Activated naive CD4-positive, alpha-beta T cell treated with anti-CD3 and anti-CD28 coated beads, Interleukin-2, amount 10 ng/mL, durations not matched to agents 7 days and 5 days (primary cell): ENCODE measurements around the gene SH3RF3.

Source experiments
- CTCF ChIA-PET: fragments of 350-600 bp; sonication (Branson Sonifier 250); formaldehyde crosslinking; loops from one replicate; lab custom pipeline; 2021; ENCODE audit warnings: antibody characterized with exemption; lab: Charles Lee
- DNase-seq: peaks from one replicate; pipeline ENCODE4 v3.0.0-alpha.2; 2020
- H3K27ac Mint-ChIP-seq: one replicate; pipeline ENCODE4 v1.8.0; 2021; ENCODE audit warnings: mild to moderate bottlenecking, moderate library complexity, mixed read lengths
- H3K27me3 Mint-ChIP-seq: one replicate; pipeline ENCODE4 v1.8.0; 2021; ENCODE audit warnings: mild to moderate bottlenecking, mixed read lengths
- H3K36me3 Mint-ChIP-seq: one replicate; pipeline ENCODE4 v1.8.0; 2021; ENCODE audit warnings: mixed read lengths
- H3K4me1 Mint-ChIP-seq: one replicate; pipeline ENCODE4 v1.8.0; 2021; ENCODE audit warnings: mixed read lengths
- H3K4me3 Mint-ChIP-seq: one replicate; pipeline ENCODE4 v1.8.0; 2021; ENCODE audit warnings: mild to moderate bottlenecking, moderate library complexity, mixed read lengths
- H3K9me3 Mint-ChIP-seq: one replicate; pipeline ENCODE4 v1.8.0; 2021; ENCODE audit warnings: mixed read lengths

The SH3RF3 gene

DNA sequence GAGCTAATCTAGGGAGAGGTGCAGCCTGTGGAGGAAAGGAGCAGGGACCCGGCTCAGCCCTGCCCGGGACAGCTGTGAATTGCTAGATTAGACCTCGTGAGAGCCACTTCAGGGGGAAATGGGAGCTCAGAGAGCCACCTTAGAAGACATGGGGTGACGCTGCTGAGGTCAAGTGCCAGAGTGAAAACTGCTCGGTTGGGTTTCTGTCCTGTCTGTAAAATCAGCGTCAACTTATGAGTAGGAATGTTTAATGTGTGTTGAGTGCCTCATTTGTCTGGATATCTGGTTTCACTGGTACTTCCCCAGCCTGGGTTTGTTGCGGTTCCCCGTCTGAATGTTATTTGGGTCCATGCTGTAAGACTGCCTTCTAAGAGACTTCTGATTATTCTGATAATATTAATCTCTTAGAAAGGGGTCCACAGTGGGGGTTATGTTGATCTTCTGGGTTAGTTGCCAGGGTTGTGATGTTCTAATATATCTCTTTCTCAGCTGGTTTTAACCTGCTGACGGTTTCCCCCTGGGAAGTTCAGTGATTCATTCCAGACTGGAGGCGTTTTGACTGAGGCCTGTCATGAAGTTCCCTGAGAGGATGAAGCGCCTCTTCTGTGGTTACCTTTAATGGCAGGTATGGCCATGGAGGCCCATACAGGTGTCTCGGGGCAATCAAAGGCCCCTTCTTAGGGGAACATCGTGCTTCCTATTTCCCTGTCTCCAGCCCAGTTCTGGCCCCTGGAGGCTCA, 175.9 kb downstream of the SH3RF3 start:
- no peak overlapping the region for H3K27ac Mint-ChIP-seq

DNA sequence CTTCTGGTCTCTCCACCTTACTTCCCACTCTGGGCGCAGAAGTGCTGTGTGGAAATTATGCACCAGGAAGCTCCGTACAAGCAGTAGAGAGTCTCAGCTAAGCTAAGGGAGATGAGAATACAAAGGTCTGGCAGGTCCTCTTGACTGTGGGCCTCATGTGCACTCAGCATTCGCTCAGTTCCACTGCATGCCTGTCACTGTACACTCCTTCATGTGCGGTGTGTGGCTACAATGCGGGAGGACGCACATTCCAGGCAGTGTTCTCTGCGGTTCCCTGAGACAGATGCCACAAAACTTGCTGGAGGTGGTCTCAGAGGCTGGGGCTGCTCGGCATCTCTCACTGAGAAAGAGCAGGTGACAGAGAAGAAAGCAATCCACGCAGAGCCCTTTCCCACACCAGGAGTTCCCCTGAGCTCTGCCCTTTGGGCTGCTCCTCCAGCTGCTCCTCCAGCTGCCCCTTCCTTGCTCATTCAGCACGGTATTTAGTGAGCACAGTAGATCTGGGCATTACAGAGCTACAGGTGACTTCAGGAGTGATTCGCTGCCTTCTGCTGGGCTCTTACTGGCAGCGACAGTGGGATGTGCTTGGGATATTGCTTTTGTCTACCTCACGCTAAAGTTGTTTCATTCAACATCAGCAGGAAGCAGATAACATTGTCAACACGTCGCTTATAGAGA, 176.6 kb downstream of the SH3RF3 start:
- CTCF ChIA-PET: no interaction called here
- no peak overlapping the region for H3K4me3 Mint-ChIP-seq
- peaks cover 14% of the 10 kb centered on the region for H3K27me3 Mint-ChIP-seq
- DNase-seq: no peak
- H3K4me1 Mint-ChIP-seq: no peaks in the 10 kb centered on the region
- H3K27ac Mint-ChIP-seq: no peak overlapping the region
- no peaks in the 10 kb centered on the region for H3K9me3 Mint-ChIP-seq
- no peaks in the 10 kb centered on the region for H3K36me3 Mint-ChIP-seq

More for the DNA sequence above, 175.9 kb downstream of the SH3RF3 start:
- DNase-seq: no peak
- Mint-ChIP-seq H3K4me3 (no peak overlapping the region), H3K4me1 (no peaks in the 10 kb centered on the region), H3K27me3 (peaks cover 14% of the 10 kb centered on the region), H3K9me3 (no peaks in the 10 kb centered on the region), H3K36me3 (no peaks in the 10 kb centered on the region)
- CTCF ChIA-PET: interaction anchor here (1.1 kb wide), 1 partner anchor 205 kb away, joined by 3 read pairs; no protein-coding TSS in a partner anchor

DNA sequence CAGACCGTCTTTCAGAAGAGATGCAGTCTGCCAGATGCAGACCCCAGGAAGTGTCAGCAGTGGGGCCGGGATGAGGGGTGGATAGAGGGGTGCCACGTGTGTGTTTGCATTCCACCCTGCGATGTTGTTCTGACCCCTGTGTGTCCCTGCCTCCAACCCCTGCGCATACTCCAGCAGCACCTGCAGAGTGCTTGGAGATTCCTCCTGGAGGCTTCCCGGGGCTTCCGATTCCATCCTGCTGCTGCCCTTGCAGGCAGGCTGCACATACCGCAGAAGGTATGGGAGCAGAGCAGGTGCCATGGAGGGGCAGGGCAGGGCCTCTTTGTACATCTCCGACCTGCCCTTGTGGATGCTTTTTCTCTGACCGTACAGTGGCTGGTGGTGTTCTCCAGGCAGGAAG, 177.2 kb downstream of the SH3RF3 start:
- H3K27me3 Mint-ChIP-seq: peaks cover 14% of the 10 kb centered on the region
- H3K36me3 Mint-ChIP-seq: no peaks in the 10 kb centered on the region
- H3K9me3 Mint-ChIP-seq: no peaks in the 10 kb centered on the region
- no peaks in the 10 kb centered on the region for H3K4me1 Mint-ChIP-seq
- H3K27ac Mint-ChIP-seq: no peak overlapping the region
- H3K4me3 Mint-ChIP-seq: no peak overlapping the region
- DNase-seq: no peak
- CTCF ChIA-PET: no interaction called here

DNA sequence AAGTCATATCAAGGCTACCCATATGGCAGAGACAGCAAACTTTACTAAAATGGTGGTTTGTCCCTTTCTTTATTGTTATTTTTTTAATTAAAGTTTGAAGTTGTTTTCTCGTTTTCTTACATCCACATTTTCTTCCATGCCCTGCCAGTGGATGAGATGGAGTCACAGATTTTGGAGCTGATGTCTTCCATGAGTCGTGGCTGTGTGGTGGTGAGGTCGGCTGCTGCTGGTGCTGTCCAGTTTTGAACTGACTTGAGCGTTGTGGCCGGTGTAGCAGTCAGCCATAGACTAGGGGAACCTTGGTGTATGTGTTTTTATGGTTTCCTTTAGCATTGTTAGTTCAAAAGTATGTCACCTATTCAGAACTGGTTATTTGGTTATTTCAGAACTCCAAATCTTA, 182.8 kb downstream of the SH3RF3 start:
- H3K4me3 Mint-ChIP-seq: no peak overlapping the region
- H3K27me3 Mint-ChIP-seq: peaks cover 28% of the 10 kb centered on the region
- CTCF ChIA-PET: interaction anchor here (1.2 kb wide), 1 partner anchor 198 kb away, joined by 3 read pairs; no protein-coding TSS in a partner anchor
- H3K4me1 Mint-ChIP-seq: peaks cover 6% of the 10 kb centered on the region
- H3K9me3 Mint-ChIP-seq: no peaks in the 10 kb centered on the region
- no peak overlapping the region for H3K27ac Mint-ChIP-seq
- no peaks in the 10 kb centered on the region for H3K36me3 Mint-ChIP-seq
- DNase-seq: no peak

DNA sequence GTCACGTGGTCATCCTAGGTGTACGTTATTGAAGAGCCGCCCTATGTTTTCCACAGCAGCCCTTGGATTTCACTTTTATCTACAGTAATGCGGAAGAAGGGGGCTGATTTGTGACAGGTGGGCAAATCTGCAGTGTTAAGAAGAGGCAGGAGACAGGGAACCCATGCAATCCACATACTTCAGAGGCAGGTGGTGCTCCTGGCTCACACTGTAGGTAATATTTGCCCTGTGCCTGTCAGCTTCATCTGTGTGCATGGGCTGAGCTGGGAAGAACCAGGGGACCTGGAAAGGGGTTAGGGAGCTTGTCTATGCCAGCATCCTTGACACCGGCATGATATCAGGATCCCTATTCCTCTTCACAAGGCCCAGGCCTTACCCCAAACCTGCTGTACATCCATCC, 183.9 kb downstream of the SH3RF3 start:
- Mint-ChIP-seq H3K27me3 (peaks cover 32% of the 10 kb centered on the region), H3K27ac (no peak overlapping the region), H3K4me1 (peaks cover 7% of the 10 kb centered on the region), H3K9me3 (no peaks in the 10 kb centered on the region), H3K4me3 (no peak overlapping the region), H3K36me3 (no peaks in the 10 kb centered on the region)
- CTCF ChIA-PET: interaction anchor here (1.2 kb wide), 1 partner anchor 197 kb away, joined by 3 read pairs; no protein-coding TSS in a partner anchor
- no peak for DNase-seq

DNA sequence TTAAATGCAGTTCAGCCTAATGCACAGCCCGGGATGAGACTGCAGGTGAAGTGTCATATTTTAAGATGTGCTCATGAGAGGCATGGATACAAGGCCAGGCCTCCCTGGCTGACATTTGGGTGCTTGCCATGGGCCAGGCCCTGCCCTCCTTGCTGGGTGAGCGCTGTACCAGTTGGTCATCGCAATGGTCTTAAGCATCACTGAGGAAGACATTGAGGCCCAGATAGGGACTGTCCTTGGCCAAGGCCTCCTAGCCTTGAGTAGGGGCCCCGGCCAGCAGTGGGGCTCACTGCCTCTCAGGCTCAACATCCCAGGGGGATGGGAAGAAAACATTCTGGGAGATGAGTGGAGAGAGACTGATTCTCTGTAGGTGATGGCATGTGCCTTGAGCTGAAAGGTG, 184.3 kb downstream of the SH3RF3 start:
- H3K27ac Mint-ChIP-seq: no peak overlapping the region
- H3K27me3 Mint-ChIP-seq: peaks cover 36% of the 10 kb centered on the region
- DNase-seq: no peak
- no peaks in the 10 kb centered on the region for H3K9me3 Mint-ChIP-seq
- CTCF ChIA-PET: no interaction called here
- peaks cover 7% of the 10 kb centered on the region for H3K4me1 Mint-ChIP-seq
- no peak overlapping the region for H3K4me3 Mint-ChIP-seq
- no peaks in the 10 kb centered on the region for H3K36me3 Mint-ChIP-seq

DNA sequence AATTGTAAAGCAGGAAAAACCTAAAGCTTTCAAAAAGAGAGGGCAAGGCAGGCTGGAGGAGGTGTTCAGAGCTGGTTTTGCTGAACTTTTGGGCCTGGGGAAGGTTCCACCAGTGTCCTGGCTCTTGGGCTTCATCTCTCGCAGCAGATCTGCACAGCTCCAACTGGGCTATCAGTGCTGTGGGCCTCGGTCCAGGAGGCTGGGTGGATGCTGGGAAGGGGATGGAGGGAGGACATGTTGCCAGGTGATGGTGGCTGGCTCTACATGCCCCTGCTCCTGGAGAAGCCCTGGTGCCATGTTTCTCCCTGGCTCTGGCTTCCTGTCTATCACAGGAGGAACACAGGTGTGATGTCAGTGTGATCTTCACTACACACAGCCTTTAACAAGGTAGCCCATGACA, 187.1 kb downstream of the SH3RF3 start:
- CTCF ChIA-PET: no interaction called here
- H3K27ac Mint-ChIP-seq: no peak overlapping the region
- no peak for DNase-seq
- H3K36me3 Mint-ChIP-seq: no peaks in the 10 kb centered on the region
- H3K4me3 Mint-ChIP-seq: no peak overlapping the region
- H3K4me1 Mint-ChIP-seq: peaks cover 26% of the 10 kb centered on the region
- H3K27me3 Mint-ChIP-seq: peaks cover 56% of the 10 kb centered on the region
- H3K9me3 Mint-ChIP-seq: no peaks in the 10 kb centered on the region

DNA sequence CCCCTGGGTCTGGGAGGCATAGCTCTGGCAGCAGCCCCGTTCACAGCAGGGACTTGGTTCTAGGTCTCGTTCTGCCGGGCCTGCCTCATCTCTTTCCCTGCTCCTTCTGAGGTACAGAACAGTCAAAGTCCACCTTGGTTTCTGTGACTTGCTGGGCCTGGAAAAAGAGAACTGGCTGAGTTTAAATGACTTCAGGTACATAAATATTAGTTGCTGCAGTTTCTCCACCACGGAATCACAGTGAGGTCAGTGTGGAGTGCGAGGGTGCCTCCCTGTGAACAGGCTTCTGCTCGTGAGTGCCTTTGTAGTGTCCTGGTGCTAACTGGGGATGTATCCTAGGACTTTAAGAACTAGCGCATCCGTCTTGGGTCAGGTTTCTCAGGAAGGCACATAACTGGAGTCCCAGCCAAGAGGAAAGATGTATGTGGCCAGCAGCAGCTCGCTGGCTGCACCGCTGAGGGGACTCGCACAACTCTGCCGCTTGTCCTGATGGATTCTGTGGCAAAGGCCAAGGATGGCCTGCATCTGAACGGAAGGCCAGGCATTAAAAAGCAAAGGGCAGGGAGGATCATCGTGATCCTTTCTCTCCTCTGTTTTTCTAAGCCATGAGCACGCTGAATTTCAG, 188.6 kb downstream of the SH3RF3 start:
- H3K4me3 Mint-ChIP-seq: no peak overlapping the region
- CTCF ChIA-PET: no interaction called here
- peaks cover 61% of the 10 kb centered on the region for H3K27me3 Mint-ChIP-seq
- no peaks in the 10 kb centered on the region for H3K9me3 Mint-ChIP-seq
- peaks cover 27% of the 10 kb centered on the region for H3K4me1 Mint-ChIP-seq
- H3K27ac Mint-ChIP-seq: no peak overlapping the region
- no peak for DNase-seq
- no peaks in the 10 kb centered on the region for H3K36me3 Mint-ChIP-seq

DNA sequence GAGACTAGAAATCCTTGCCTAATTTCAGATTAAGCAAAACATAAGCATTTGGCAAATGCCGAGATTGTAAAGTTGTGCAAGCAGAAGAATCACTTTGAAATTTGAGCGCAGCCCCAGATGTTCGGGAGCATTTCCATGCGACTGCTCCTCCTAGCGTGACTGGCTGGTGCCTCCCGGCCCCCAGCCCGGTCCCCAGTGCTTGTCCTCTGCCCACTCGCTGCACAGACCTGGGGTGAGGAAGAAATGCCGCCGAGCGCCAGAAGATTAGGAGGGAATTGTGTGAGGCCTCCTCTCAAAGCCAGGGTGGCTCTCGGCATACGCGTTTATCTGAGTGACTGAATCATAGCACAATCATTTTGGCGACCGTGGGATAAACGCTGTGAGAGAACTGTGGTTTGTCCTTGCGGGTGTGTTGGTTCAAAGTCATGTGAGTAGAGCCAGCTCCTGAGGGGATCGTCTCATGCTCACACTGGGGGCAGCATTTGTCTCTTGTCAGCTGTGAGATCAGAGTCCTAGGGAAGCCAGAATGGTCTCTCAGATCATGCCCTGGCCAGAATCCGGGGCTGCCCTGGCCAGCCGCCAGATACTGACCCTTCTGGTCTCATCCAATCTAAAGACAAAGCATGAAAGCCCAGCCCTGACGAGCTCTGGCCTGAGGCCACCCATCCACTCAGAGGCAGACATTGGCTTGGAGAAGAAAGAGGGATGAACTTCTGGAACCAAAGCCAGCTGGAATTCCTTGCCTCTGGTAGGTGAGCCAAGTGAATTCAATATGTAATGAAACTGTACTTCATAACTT, 189.3 kb downstream of the SH3RF3 start:
- Mint-ChIP-seq H3K36me3 (no peaks in the 10 kb centered on the region), H3K27ac (no peak overlapping the region), H3K9me3 (no peaks in the 10 kb centered on the region), H3K27me3 (peaks cover 65% of the 10 kb centered on the region), H3K4me1 (peaks cover 27% of the 10 kb centered on the region), H3K4me3 (no peak overlapping the region)
- DNase-seq: no peak
- CTCF ChIA-PET: interaction anchor here (1.0 kb wide), 1 partner anchor 192 kb away, joined by 3 read pairs; no protein-coding TSS in a partner anchor

DNA sequence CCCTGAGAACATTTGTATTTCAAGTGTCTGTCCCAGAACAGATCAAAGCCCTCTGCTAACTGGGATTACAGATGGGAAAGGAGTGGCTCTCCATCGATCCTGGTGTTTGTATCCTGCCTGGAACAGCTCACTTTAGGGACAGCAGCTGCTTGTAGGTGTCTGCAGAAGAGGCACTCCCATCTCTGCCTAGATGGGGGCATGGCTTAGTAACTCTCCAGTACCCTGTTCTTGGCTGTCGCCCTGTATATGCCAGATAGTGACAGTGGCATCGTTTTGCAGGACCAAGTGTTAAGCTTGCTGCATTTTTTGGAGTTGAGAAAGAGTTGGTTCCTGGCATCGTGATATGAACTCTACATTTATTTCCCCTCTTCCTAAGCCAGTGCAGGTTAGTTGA, 189.9 kb downstream of the SH3RF3 start:
- Mint-ChIP-seq H3K9me3 (no peaks in the 10 kb centered on the region), H3K4me1 (peaks cover 27% of the 10 kb centered on the region), H3K27ac (no peak overlapping the region), H3K4me3 (no peak overlapping the region), H3K27me3 (peaks cover 59% of the 10 kb centered on the region), H3K36me3 (no peaks in the 10 kb centered on the region)
- no peak for DNase-seq
- CTCF ChIA-PET: interaction anchor here (1.0 kb wide), 1 partner anchor 192 kb away, joined by 3 read pairs; no protein-coding TSS in a partner anchor

DNA sequence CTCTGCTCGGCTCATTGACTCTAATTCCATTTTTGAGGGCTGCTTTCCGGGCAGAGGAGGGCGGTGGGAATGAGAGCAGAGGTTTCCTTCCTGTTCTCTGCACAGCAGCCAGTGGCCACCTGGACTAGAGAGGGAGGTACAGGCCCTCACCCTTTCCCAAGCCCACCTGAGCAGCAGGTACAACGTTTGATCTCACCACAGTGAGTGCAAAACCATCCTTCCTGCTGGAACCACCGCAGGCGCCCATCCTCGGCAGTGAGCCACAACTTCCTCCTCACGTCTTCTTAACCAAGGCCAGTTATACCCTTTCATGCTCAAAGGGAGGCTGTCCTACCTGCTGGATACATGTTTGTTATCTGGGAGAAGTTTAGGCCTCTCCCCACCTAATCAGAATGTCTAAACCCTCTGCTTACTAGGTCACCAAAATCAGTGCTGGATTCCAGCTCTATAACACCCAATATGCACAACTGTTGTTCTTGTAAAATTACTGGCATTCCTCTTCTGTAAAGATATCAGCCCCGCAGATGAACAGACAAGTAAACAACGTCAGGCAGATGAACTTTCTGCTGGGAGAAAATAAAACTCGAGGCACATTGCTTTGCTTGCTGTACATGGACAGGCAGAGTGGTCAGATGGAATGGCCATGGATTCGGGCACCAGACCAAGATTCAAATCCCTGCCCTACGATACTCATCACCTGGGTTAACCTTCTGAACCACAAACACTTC, 191.4 kb downstream of the SH3RF3 start:
- CTCF ChIA-PET: no interaction called here
- Mint-ChIP-seq H3K36me3 (no peaks in the 10 kb centered on the region), H3K9me3 (no peaks in the 10 kb centered on the region), H3K4me1 (peaks cover 29% of the 10 kb centered on the region), H3K27me3 (peaks cover 62% of the 10 kb centered on the region), H3K4me3 (no peak overlapping the region), H3K27ac (no peak overlapping the region)
- DNase-seq: peak; percentile 33

DNA sequence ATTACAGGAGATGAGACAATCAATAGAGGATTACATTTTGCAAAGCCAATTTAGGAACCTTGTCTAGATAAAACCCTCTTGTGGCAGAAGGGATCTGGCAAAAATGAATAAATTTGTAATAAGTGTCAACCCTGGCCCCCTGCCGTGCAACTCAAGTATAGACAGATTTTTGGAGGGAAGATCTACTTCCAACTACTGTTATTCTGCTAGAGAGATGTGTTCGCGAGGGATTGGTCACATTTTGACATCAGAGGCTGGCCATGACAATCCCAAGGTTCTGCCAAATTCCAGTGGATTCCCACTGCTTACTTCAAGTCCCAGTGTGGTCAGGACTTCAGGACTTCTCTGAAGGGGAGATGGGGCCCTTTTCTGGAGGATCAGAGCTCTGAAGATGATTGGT, 192.6 kb downstream of the SH3RF3 start:
- CTCF ChIA-PET: no interaction called here
- Mint-ChIP-seq H3K27ac (no peak overlapping the region), H3K36me3 (no peaks in the 10 kb centered on the region), H3K4me3 (no peak overlapping the region), H3K9me3 (no peaks in the 10 kb centered on the region), H3K4me1 (peaks cover 25% of the 10 kb centered on the region), H3K27me3 (peaks cover 50% of the 10 kb centered on the region)
- no peak for DNase-seq

DNA sequence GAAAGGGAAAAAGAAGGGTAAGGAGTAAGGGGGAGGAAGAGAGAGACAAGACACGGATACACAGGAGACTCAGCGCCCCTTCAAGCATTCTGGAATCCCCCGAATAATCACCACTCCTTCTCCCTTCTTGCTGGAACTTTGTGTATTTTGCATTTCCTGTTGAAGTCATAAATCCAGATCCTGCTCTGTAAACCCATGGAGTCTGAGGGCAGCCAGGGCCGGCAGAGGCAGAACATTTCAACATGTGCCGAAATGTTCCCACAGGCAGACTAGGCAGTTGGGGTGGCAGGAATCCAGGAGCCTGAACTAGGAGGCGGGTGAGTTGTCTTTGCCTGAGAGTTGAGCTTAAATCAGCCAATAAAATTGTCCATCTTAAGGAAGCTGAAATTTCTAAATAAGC, 193.1 kb downstream of the SH3RF3 start:
- Mint-ChIP-seq H3K36me3 (no peaks in the 10 kb centered on the region), H3K9me3 (no peaks in the 10 kb centered on the region), H3K27ac (no peak overlapping the region), H3K27me3 (peaks cover 48% of the 10 kb centered on the region), H3K4me1 (peaks cover 22% of the 10 kb centered on the region), H3K4me3 (no peak overlapping the region)
- CTCF ChIA-PET: no interaction called here
- no peak for DNase-seq
